SK-N-DZ (cell line): ENCODE results near the gene OR10G7.
"Not testable (repeated sequence)": the region's sequence is repeated elsewhere in the genome, so short reads cannot be mapped to it uniquely, and the experiment has no call there.

Experiments
- DNase-seq: peaks from one replicate; pipeline ENCODE4 v3.0.0-alpha.2; 2015; ENCODE audit warnings: low spot score

Gene OR10G7

GRCh38 chr11:124043420-124043819 is 2.3 kb upstream of the OR10G7 start:
- DNase-seq, result no peak

GRCh38 chr11:124039557-124039956 is 1.6 kb downstream of the OR10G7 start:
- no peak for DNase-seq

- no peak for DNase-seq
Measured at GRCh38 chr11:124036666-124037065, 4.5 kb downstream of the OR10G7 start.

GRCh38 chr11:124026498-124026897 is 14.6 kb downstream of the OR10G7 start, which contains the start of gene OR10G8:
OR10G8 (plus strand) TSS chr11:124026798; CDS start chr11:124029623, 2,825 bp downstream.
- DNase-seq, result no peak

GRCh38 chr11:124015837-124016236 is 25.3 kb downstream of the OR10G7 start:
- not testable (repeated sequence) for DNase-seq

GRCh38 chr11:124012697-124013096 is 28.4 kb downstream of the OR10G7 start, which contains the start of gene OR10G4:
OR10G4 (plus strand) TSS chr11:124012997; CDS start chr11:124015575, 2,578 bp downstream.
- DNase-seq, result no peak

GRCh38 chr11:123995119-123995518 is 46.0 kb downstream of the OR10G7 start, which contains the start of gene OR10G6:
OR10G6 (minus strand) TSS chr11:123995161; CDS start chr11:123995161, 0 bp downstream.
- DNase-seq, result no peak
